Endodermal cell (in vitro differentiated cells): ENCODE results near the gene IKBKG. TPM values are rescaled to one million over a fixed set of nuclear protein-coding genes. Genes with fewer than 3 reads are reported as not detected.
"Not testable (repeated sequence)": the region's sequence is repeated elsewhere in the genome, so short reads cannot be mapped to it uniquely, and the experiment has no call there.

ENCODE experiments used
- DNase-seq: peaks from one replicate; pipeline ENCODE4 v3.0.0-alpha.2; 2017
- H3K27ac ChIP-seq: 2 replicates; pipeline ENCODE4 v1.5.1; 2013; ENCODE audit warnings: mild to moderate bottlenecking, low read depth, low read length, moderate library complexity
- H3K27me3 ChIP-seq: 2 replicates; pipeline ENCODE4 v1.6.1; 2013; ENCODE audit warnings: mild to moderate bottlenecking, low read length, moderate library complexity; ENCODE audit not compliant: insufficient read depth, control insufficient read depth, poor library complexity, severe bottlenecking
- H3K36me3 ChIP-seq: 2 replicates; pipeline ENCODE4 v1.7.0; 2013; ENCODE audit warnings: mild to moderate bottlenecking, low read length, moderate library complexity; ENCODE audit not compliant: control insufficient read depth, insufficient read depth
- H3K4me1 ChIP-seq: one replicate; pipeline ENCODE4 v1.7.0; 2013; ENCODE audit warnings: low read length; ENCODE audit not compliant: control insufficient read depth, insufficient read depth
- H3K4me3 ChIP-seq: 2 replicates; pipeline ENCODE4 v1.5.1; 2013; ENCODE audit warnings: mild to moderate bottlenecking, low read length, moderate library complexity
- H3K9ac ChIP-seq: 2 replicates; pipeline ENCODE4 v1.6.1; 2013; ENCODE audit warnings: mild to moderate bottlenecking, low read length, moderate library complexity; ENCODE audit not compliant: poor library complexity, severe bottlenecking; ENCODE audit errors: extremely low read depth
- H3K9me3 ChIP-seq: 2 replicates; pipeline ENCODE4 v1.6.1; 2013; ENCODE audit warnings: mild to moderate bottlenecking, low read length, moderate library complexity; ENCODE audit not compliant: control insufficient read depth
- H3K27ac Mint-ChIP-seq: 2 replicates; pipeline ENCODE4 v1.8.0; 2020; ENCODE audit warnings: mixed read lengths
- H3K27me3 Mint-ChIP-seq: 2 replicates; pipeline ENCODE4 v1.8.0; 2021; ENCODE audit warnings: mild to moderate bottlenecking, mixed read lengths; ENCODE audit not compliant: insufficient read depth
- H3K36me3 Mint-ChIP-seq: 2 replicates; pipeline ENCODE4 v1.8.0; 2020; ENCODE audit warnings: low read depth, mixed read lengths
- H3K4me1 Mint-ChIP-seq: 2 replicates; pipeline ENCODE4 v1.8.0; 2020; ENCODE audit warnings: mixed read lengths
- H3K4me3 Mint-ChIP-seq: 2 replicates; pipeline ENCODE4 v1.8.0; 2020; ENCODE audit warnings: mild to moderate bottlenecking, moderate library complexity, mixed read lengths
- H3K9me3 Mint-ChIP-seq: 2 replicates; pipeline ENCODE4 v1.8.0; 2020; ENCODE audit warnings: mild to moderate bottlenecking, mixed read lengths
- WGBS, 2 experiments: methylation state at CpG; one replicate each; pipeline versions ENCODE4 v1.1.5 to v1.1.7; 2013; ENCODE audit warnings: missing lambda C conversion rate in 2 of 2, mixed read lengths in 1 of 2; ENCODE audit not compliant: insufficient coverage in 1 of 2, insufficient read length in 1 of 2; 5-methylcytosine and 5-hydroxymethylcytosine counted together
- total RNA-seq, 2 donors: library from RNA; stranded (reverse); fragmentation: NEBNext Ultra II Directional in 1 of 2; extraction: Animal tissue kit (Norgen Biotek cat#: 25700) in 1 of 2; gene quantifications; 2 replicates in 1 of 2; 3 replicates in 1 of 2; pipeline ENCODE4 v1.2.1, GENCODE V29; 2021
- TF ChIP-seq, protein P1 (sequence below): fragments of 200-600 bp; sonication (generic); conservative IDR thresholded peaks from 2 replicates; pipeline ENCODE4 v1.5.0; 2021; ENCODE audit warnings: antibody characterized with exemption, mild to moderate bottlenecking

Gene IKBKG
- total RNA-seq, 2 donors from 2014 or later = 19.8 to 20.3 TPM

DNA sequence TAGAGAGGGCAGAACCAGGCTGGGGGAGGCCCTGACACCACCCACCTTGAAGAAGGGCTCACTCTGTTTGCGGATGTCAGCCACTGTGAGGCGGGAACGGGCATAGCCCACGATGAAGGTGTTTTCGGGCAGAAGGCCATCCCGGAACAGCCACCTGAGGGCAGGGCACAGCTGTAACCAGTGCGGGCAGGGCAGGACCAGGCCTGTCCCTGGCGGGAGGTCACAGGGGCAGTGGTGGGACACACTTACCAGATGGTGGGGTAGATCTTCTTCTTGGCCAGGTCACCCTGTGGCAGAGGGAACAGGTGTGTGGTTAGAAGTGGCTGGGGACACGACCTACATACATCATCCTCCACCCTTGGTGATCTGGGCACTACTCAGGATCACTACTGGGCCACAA is 11.5 kb upstream of the IKBKG start:
- no peak overlapping the region for H3K27ac ChIP-seq
- Mint-ChIP-seq H3K4me1 (no peaks in the 10 kb centered on the region), H3K36me3 (peaks cover 26% of the 10 kb centered on the region), H3K4me3 (no peak overlapping the region), H3K27me3 (no peaks in the 10 kb centered on the region), H3K27ac (no peak overlapping the region), H3K9me3 (peaks cover 68% of the 10 kb centered on the region)
- TF ChIP-seq, protein P1, sequence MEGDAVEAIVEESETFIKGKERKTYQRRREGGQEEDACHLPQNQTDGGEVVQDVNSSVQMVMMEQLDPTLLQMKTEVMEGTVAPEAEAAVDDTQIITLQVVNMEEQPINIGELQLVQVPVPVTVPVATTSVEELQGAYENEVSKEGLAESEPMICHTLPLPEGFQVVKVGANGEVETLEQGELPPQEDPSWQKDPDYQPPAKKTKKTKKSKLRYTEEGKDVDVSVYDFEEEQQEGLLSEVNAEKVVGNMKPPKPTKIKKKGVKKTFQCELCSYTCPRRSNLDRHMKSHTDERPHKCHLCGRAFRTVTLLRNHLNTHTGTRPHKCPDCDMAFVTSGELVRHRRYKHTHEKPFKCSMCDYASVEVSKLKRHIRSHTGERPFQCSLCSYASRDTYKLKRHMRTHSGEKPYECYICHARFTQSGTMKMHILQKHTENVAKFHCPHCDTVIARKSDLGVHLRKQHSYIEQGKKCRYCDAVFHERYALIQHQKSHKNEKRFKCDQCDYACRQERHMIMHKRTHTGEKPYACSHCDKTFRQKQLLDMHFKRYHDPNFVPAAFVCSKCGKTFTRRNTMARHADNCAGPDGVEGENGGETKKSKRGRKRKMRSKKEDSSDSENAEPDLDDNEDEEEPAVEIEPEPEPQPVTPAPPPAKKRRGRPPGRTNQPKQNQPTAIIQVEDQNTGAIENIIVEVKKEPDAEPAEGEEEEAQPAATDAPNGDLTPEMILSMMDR = no peak
- no peaks in the 10 kb centered on the region for H3K27me3 ChIP-seq
- H3K4me3 ChIP-seq = no peak overlapping the region
- no peaks in the 10 kb centered on the region for H3K4me1 ChIP-seq
- H3K9ac ChIP-seq = no peak overlapping the region
- H3K36me3 ChIP-seq = peaks cover 15% of the 10 kb centered on the region
- H3K9me3 ChIP-seq = no peaks in the 10 kb centered on the region
- no peak for DNase-seq
- 90% methylated on average over 8 of the region's 9 CpGs; no CpG with 5 or more reads in 1 of the 2 experiments for WGBS, 2 experiments

DNA sequence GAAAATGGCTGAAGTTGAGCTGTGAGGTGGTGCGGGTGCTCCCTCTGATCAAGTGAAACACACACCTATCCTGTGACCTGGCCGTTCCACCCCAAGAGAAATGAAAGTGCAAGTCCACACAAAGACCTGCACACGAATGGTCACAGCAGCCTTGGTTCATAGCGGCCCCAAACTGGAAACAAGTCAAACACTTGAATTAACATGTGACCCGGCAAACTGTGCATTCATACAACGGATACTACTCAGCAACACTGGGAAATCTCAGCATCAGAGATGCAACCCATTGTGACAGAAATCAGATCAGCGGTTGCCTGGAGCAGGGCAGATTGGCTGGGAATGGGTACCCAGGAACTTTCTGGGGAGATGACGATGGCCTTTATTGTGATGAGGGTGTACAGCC is 8.3 kb upstream of the IKBKG start:
- DNase-seq = no peak
- TF ChIP-seq, protein P1 = no peak
- Mint-ChIP-seq H3K9me3 (peaks cover 58% of the 10 kb centered on the region), H3K4me1 (no peaks in the 10 kb centered on the region), H3K27me3 (no peaks in the 10 kb centered on the region), H3K4me3 (no peak overlapping the region), H3K27ac (no peak overlapping the region), H3K36me3 (peaks cover 20% of the 10 kb centered on the region)
- Histone ChIP-seq H3K4me1 (no peaks in the 10 kb centered on the region), H3K27me3 (no peaks in the 10 kb centered on the region), H3K27ac (no peak overlapping the region), H3K36me3 (peaks cover 8% of the 10 kb centered on the region), H3K9ac (no peak overlapping the region), H3K4me3 (no peak overlapping the region), H3K9me3 (no peaks in the 10 kb centered on the region)
- 90 to 100% methylated on average over 3 to 7 of the region's 8 CpGs for WGBS, 2 experiments

- not testable (repeated sequence) for H3K4me3 ChIP-seq, H3K4me3 Mint-ChIP-seq, H3K4me1 Mint-ChIP-seq, H3K9ac ChIP-seq, H3K27me3 Mint-ChIP-seq, H3K27me3 ChIP-seq, H3K27ac Mint-ChIP-seq, DNase-seq, H3K4me1 ChIP-seq, H3K9me3 ChIP-seq, H3K27ac ChIP-seq
- Mint-ChIP-seq H3K36me3 (peaks cover 24% of the 10 kb centered on the region), H3K9me3 (peaks cover 55% of the 10 kb centered on the region)
- 96 to 100% methylated on average over 3 to 7 of the region's 7 CpGs for WGBS, 2 experiments
- peaks cover 12% of the 10 kb centered on the region for H3K36me3 ChIP-seq
Observed at GRCh38 chrX:154540365-154540764, 7.1 kb upstream of the IKBKG start.

GRCh38 chrX:154540897-154541535 is 6.4 kb upstream of the IKBKG start:
- peaks cover 1% of the 10 kb centered on the region for H3K4me1 Mint-ChIP-seq
- Histone ChIP-seq H3K9ac (no peak overlapping the region), H3K4me3 (no peak overlapping the region), H3K27ac (no peak overlapping the region), H3K36me3 (peaks cover 13% of the 10 kb centered on the region), H3K4me1 (no peaks in the 10 kb centered on the region), H3K27me3 (no peaks in the 10 kb centered on the region), H3K9me3 (no peaks in the 10 kb centered on the region)
- TF ChIP-seq, protein P1 = no peak
- H3K9me3 Mint-ChIP-seq = peaks cover 54% of the 10 kb centered on the region
- WGBS, 2 experiments = 96 to 100% methylated on average over 3 to 19 of the region's 19 CpGs
- H3K36me3 Mint-ChIP-seq = peaks cover 25% of the 10 kb centered on the region
- no peak overlapping the region for H3K4me3 Mint-ChIP-seq
- DNase-seq = no peak
- no peak overlapping the region for H3K27ac Mint-ChIP-seq
- no peaks in the 10 kb centered on the region for H3K27me3 Mint-ChIP-seq
